H9 (cell line): ENCODE results near the gene C2CD2. TPM values are rescaled to one million over a fixed set of nuclear protein-coding genes. Genes with fewer than 3 reads are reported as not detected.
A peak's percentile ranks its signal among the peaks of the same experiment; 100 is the strongest.

ENCODE experiments used
- DNase-seq: peaks from one replicate; pipeline ENCODE4 v3.0.0-alpha.2; 2017
- H2AFZ ChIP-seq: one replicate; pipeline ENCODE4 v1.6.1; 2013; ENCODE audit warnings: mild to moderate bottlenecking, low read length, control low read depth, moderate library complexity
- H2AK5ac ChIP-seq: 2 replicates; pipeline ENCODE4 v1.6.1; 2013; ENCODE audit warnings: low read length, control low read depth, mixed read lengths; ENCODE audit not compliant: insufficient read length
- H2BK120ac ChIP-seq: one replicate; pipeline ENCODE4 v1.6.1; 2013; ENCODE audit warnings: low read depth, mild to moderate bottlenecking, low read length, control low read depth, inconsistent platforms; ENCODE audit not compliant: poor library complexity, severe bottlenecking
- H2BK12ac ChIP-seq: 2 replicates; pipeline ENCODE4 v1.6.1; 2013; ENCODE audit warnings: low read length, control low read depth, mixed read lengths, low read depth; ENCODE audit not compliant: insufficient read length
- H2BK15ac ChIP-seq: 2 replicates; pipeline ENCODE4 v1.6.1; 2013; ENCODE audit warnings: low read depth, low read length, control low read depth
- H2BK20ac ChIP-seq: one replicate; pipeline ENCODE4 v1.6.1; 2013; ENCODE audit warnings: low read depth, mild to moderate bottlenecking, low read length, control low read depth, inconsistent platforms; ENCODE audit not compliant: poor library complexity, severe bottlenecking
- H2BK5ac ChIP-seq: 2 replicates; pipeline ENCODE4 v1.6.1; 2013; ENCODE audit warnings: low read length, control low read depth, mixed read lengths; ENCODE audit not compliant: insufficient read length
- H3K14ac ChIP-seq: 2 replicates; pipeline ENCODE4 v1.6.1; 2013; ENCODE audit warnings: low read length, control low read depth; ENCODE audit not compliant: insufficient read depth
- H3K18ac ChIP-seq: 2 replicates; pipeline ENCODE4 v1.6.1; 2013; ENCODE audit warnings: low read depth, mild to moderate bottlenecking, mixed read lengths, low read length, control low read depth; ENCODE audit not compliant: insufficient read length
- H3K23ac ChIP-seq: 2 replicates; pipeline ENCODE4 v1.6.1; 2013; ENCODE audit warnings: low read length, control low read depth, mixed read lengths, low read depth; ENCODE audit not compliant: insufficient read length
- H3K23me2 ChIP-seq: 2 replicates; pipeline ENCODE4 v1.6.1; 2013; ENCODE audit warnings: low read depth, mild to moderate bottlenecking, mixed read lengths, low read length, control low read depth; ENCODE audit not compliant: insufficient read length, poor library complexity, severe bottlenecking
- H3K27ac ChIP-seq: 2 replicates; pipeline ENCODE4 v1.5.1; 2013; ENCODE audit warnings: low read length, control low read depth, mixed read lengths, low read depth; ENCODE audit not compliant: insufficient read length
- H3K27me3 ChIP-seq: 2 replicates; pipeline ENCODE4 v1.6.1; 2013; ENCODE audit warnings: low read length, control low read depth, inconsistent platforms; ENCODE audit not compliant: insufficient read depth
- H3K4ac ChIP-seq: 2 replicates; pipeline ENCODE4 v1.6.1; 2013; ENCODE audit warnings: low read depth, mild to moderate bottlenecking, control low read depth, inconsistent platforms, low read length, moderate library complexity
- H3K4me1 ChIP-seq: 2 replicates; pipeline ENCODE4 v1.6.1; 2013; ENCODE audit warnings: low read length, control low read depth, inconsistent platforms; ENCODE audit not compliant: insufficient read depth
- H3K4me2 ChIP-seq: 2 replicates; pipeline ENCODE4 v1.6.1; 2013; ENCODE audit warnings: low read length, control low read depth, mixed read lengths; ENCODE audit not compliant: insufficient read length, insufficient read depth
- H3K56ac ChIP-seq: 2 replicates; pipeline ENCODE4 v1.6.1; 2013; ENCODE audit warnings: low read depth, mild to moderate bottlenecking, mixed read lengths, low read length, control low read depth; ENCODE audit not compliant: insufficient read length
- H3K79me1 ChIP-seq: 2 replicates; pipeline ENCODE4 v1.6.1; 2013; ENCODE audit warnings: low read depth, mild to moderate bottlenecking, moderate library complexity, low read length, control low read depth, inconsistent platforms; ENCODE audit not compliant: insufficient read depth, poor library complexity, severe bottlenecking
- H3K79me2 ChIP-seq: 2 replicates; pipeline ENCODE4 v1.6.1; 2013; ENCODE audit warnings: low read length, control low read depth, inconsistent platforms; ENCODE audit not compliant: insufficient read depth
- H3K9ac ChIP-seq: 2 replicates; pipeline ENCODE4 v1.6.1; 2013; ENCODE audit warnings: low read length, control low read depth, mixed read lengths; ENCODE audit not compliant: insufficient read length; ENCODE audit errors: extremely low read depth
- H3K9me3 ChIP-seq: one replicate; pipeline ENCODE4 v1.6.1; 2013; ENCODE audit warnings: low read depth, low read length, inconsistent platforms; ENCODE audit not compliant: control insufficient read depth
- H3T11ph ChIP-seq: one replicate; pipeline ENCODE4 v1.6.1; 2013; ENCODE audit warnings: mild to moderate bottlenecking, low read length, control low read depth, inconsistent platforms
- H4K20me1 ChIP-seq: one replicate; pipeline ENCODE4 v1.6.1; 2013; ENCODE audit not compliant: control insufficient read depth, insufficient read length, insufficient read depth
- H4K5ac ChIP-seq: 2 replicates; pipeline ENCODE4 v1.6.1; 2013; ENCODE audit warnings: low read depth, mild to moderate bottlenecking, mixed read lengths, low read length, control low read depth; ENCODE audit not compliant: insufficient read length
- H4K8ac ChIP-seq: replicated peaks from 2 replicates; pipeline ENCODE4 v1.6.1; 2013; ENCODE audit warnings: low read length, control low read depth, mixed read lengths, low read depth; ENCODE audit not compliant: insufficient read length
- H4K91ac ChIP-seq: 2 replicates; pipeline ENCODE4 v1.6.1; 2013; ENCODE audit warnings: low read depth, mild to moderate bottlenecking, moderate library complexity, mixed read lengths, low read length, control low read depth; ENCODE audit not compliant: insufficient read length
- H3K27ac Mint-ChIP-seq, 3 experiments: 2 replicates in 2 of 3; 3 replicates in 1 of 3; pipeline ENCODE4 v1.8.0; 2020 to 2021; ENCODE audit warnings: mixed read lengths in 3 of 3, mild to moderate bottlenecking in 1 of 3, moderate library complexity in 1 of 3
- H3K27me3 Mint-ChIP-seq: 2 replicates; pipeline ENCODE4 v1.8.0; 2021; ENCODE audit warnings: low read depth, mild to moderate bottlenecking, moderate library complexity, mixed read lengths
- H3K36me3 Mint-ChIP-seq, 3 experiments: 2 replicates in 2 of 3; 3 replicates in 1 of 3; pipeline ENCODE4 v1.8.0; 2020 to 2021; ENCODE audit warnings: low read depth in 3 of 3, mixed read lengths in 3 of 3; ENCODE audit not compliant: insufficient read depth in 1 of 3
- H3K4me1 Mint-ChIP-seq, 2 experiments: 2 replicates each; pipeline ENCODE4 v1.8.0; 2020; ENCODE audit warnings: mixed read lengths in 2 of 2
- H3K4me3 Mint-ChIP-seq, 2 experiments: 2 replicates in 1 of 2; 3 replicates in 1 of 2; pipeline ENCODE4 v1.8.0; 2020 to 2021; ENCODE audit warnings: mild to moderate bottlenecking in 2 of 2, mixed read lengths in 2 of 2, moderate library complexity in 1 of 2
- H3K9me3 Mint-ChIP-seq, 2 experiments: 2 replicates in 1 of 2; 3 replicates in 1 of 2; pipeline ENCODE4 v1.8.0; 2020; ENCODE audit warnings: mild to moderate bottlenecking in 2 of 2, mixed read lengths in 2 of 2, moderate library complexity in 1 of 2
- CTCF ChIP-seq: fragments of 200-600 bp; sonication (generic); conservative IDR thresholded peaks from 3 replicates; pipeline ENCODE4 v1.8.0; 2021; ENCODE audit warnings: antibody characterized with exemption, mild to moderate bottlenecking
- WGBS: extraction: QIAGEN DNeasy Blood & Tissue Kit; methylation state at CpG from one replicate; pipeline ENCODE4 v1.1.7; 2013; ENCODE audit warnings: missing lambda C conversion rate, low lambda C conversion rate, mixed read lengths; ENCODE audit not compliant: insufficient read length; ENCODE audit errors: extremely low coverage; 5-methylcytosine and 5-hydroxymethylcytosine counted together
- total RNA-seq: library from RNA; stranded (reverse); gene quantifications from 2 replicates; pipeline ENCODE4 v1.2.1, GENCODE V29; 2021

Gene C2CD2
- total RNA-seq, 1 experiment from 2014 or later = 14.6 TPM

- no peak for TF ChIP-seq CTCF
- Histone ChIP-seq H3K27me3 (no peaks in the 10 kb centered on the region), H3K14ac (no peak overlapping the region), H3K23ac (no peak overlapping the region), H2BK15ac (no peak overlapping the region), H2AK5ac (no peak overlapping the region), H4K20me1 (no peaks in the 10 kb centered on the region), H3K4me1 (no peaks in the 10 kb centered on the region), H3K4me2 (no peak overlapping the region), H3K79me1 (no peaks in the 10 kb centered on the region), H3K79me2 (no peaks in the 10 kb centered on the region), H3K4ac (no peak overlapping the region), H4K5ac (no peak overlapping the region), H3K9ac (no peak overlapping the region), H3K18ac (no peak overlapping the region), H3K9me3 (no peaks in the 10 kb centered on the region), H3K23me2 (no peaks in the 10 kb centered on the region), H4K91ac (no peak overlapping the region), H3K27ac (no peak overlapping the region), H3K56ac (no peak overlapping the region), H2BK5ac (no peak overlapping the region), H2BK12ac (no peak overlapping the region), H4K8ac (no peak overlapping the region), H2BK20ac (no peak overlapping the region), H2AFZ (no peak overlapping the region), H3T11ph (no peak overlapping the region), H2BK120ac (no peak overlapping the region)
- Mint-ChIP-seq H3K27me3 (no peaks in the 10 kb centered on the region), H3K27ac (peak overlapping the region in 2 of 3 experiments; percentile 57 to 71; a peak in 2 of 7 replicates), H3K4me3 (no peak overlapping the region), H3K36me3 (peaks cover 10 to 20% (median 18%) of the 10 kb centered on the region in 3 experiments), H3K4me1 (0 out of 4 replicates have a peak, but pooled peaks cover 0 to 4% of the 10 kb centered on the region in 2 experiments), H3K9me3 (no peaks in the 10 kb centered on the region)
- WGBS = no CpG with 5 or more reads among the region's 23 CpGs
- no peak for DNase-seq
Observed at GRCh38 chr21:41851090-41851790, 102.6 kb downstream of the C2CD2 start.
